ENCODE data around the gene PSD2.

Gene PSD2

GRCh38 chr5:139867109-139867508 lies 71.5 kb downstream of the PSD2 start:
- H3K4me1 ChIP-seq (ENCODE audit: insufficient read depth, low read length) = 0 out of 2 replicates have a peak, but pooled peaks cover 4% of the 10 kb centered on the region
- no peak overlapping the region for H3K9ac ChIP-seq (ENCODE audit: low read depth, low read length)
- H3K9me3 ChIP-seq (ENCODE audit: control insufficient read depth, insufficient read depth, low read length) = no peaks in the 10 kb centered on the region
- H3K36me3 ChIP-seq (ENCODE audit: insufficient read depth, low read length) = no peaks in the 10 kb centered on the region

- H3K36me3 ChIP-seq (ENCODE audit: insufficient read depth, low read length) = no peaks in the 10 kb centered on the region
- no peaks in the 10 kb centered on the region for H3K9me3 ChIP-seq (ENCODE audit: control insufficient read depth, insufficient read depth, low read length)
- peaks cover under 1% of the 10 kb centered on the region; the same call in 1 of the 2 replicates for H3K4me1 ChIP-seq (ENCODE audit: insufficient read depth, low read length)
- H3K9ac ChIP-seq (ENCODE audit: low read depth, low read length) = no peak overlapping the region
Measured at GRCh38 chr5:139867581-139867980, 72.0 kb downstream of the PSD2 start.

- H3K9me3 ChIP-seq (ENCODE audit: control insufficient read depth, insufficient read depth, low read length) = no peaks in the 10 kb centered on the region
- H3K4me1 ChIP-seq (ENCODE audit: insufficient read depth, low read length) = peaks cover 8% of the 10 kb centered on the region; the same call in 1 of the 2 replicates
- no peak overlapping the region for H3K9ac ChIP-seq (ENCODE audit: low read depth, low read length)
- no peaks in the 10 kb centered on the region for H3K36me3 ChIP-seq (ENCODE audit: insufficient read depth, low read length)
Measured at GRCh38 chr5:139869042-139869790, 73.6 kb downstream of the PSD2 start.

GRCh38 chr5:139870677-139871076 lies 75.1 kb downstream of the PSD2 start:
- no peaks in the 10 kb centered on the region for H3K9me3 ChIP-seq (ENCODE audit: control insufficient read depth, insufficient read depth, low read length)
- H3K9ac ChIP-seq (ENCODE audit: low read depth, low read length) = no peak overlapping the region
- H3K4me1 ChIP-seq (ENCODE audit: insufficient read depth, low read length) = peaks cover 8% of the 10 kb centered on the region; the same call in 1 of the 2 replicates
- no peaks in the 10 kb centered on the region for H3K36me3 ChIP-seq (ENCODE audit: insufficient read depth, low read length)

GRCh38 chr5:139871614-139872013 lies 76.0 kb downstream of the PSD2 start:
- no peak overlapping the region for H3K9ac ChIP-seq (ENCODE audit: low read depth, low read length)

GRCh38 chr5:139872052-139872766 lies 76.6 kb downstream of the PSD2 start:
- H3K4me1 ChIP-seq (ENCODE audit: insufficient read depth, low read length) = peaks cover 14% of the 10 kb centered on the region; the same call in 1 of the 2 replicates
- no peaks in the 10 kb centered on the region for H3K36me3 ChIP-seq (ENCODE audit: insufficient read depth, low read length)
- no peak overlapping the region for H3K9ac ChIP-seq (ENCODE audit: low read depth, low read length)
- no peaks in the 10 kb centered on the region for H3K9me3 ChIP-seq (ENCODE audit: control insufficient read depth, insufficient read depth, low read length)

More at GRCh38 chr5:139871614-139872013, 76.0 kb downstream of the PSD2 start:
- Histone ChIP-seq H3K36me3 (ENCODE audit: insufficient read depth, low read length) (no peaks in the 10 kb centered on the region), H3K9me3 (ENCODE audit: control insufficient read depth, insufficient read depth, low read length) (no peaks in the 10 kb centered on the region), H3K4me1 (ENCODE audit: insufficient read depth, low read length) (peaks cover 8% of the 10 kb centered on the region; the same call in 1 of the 2 replicates)

GRCh38 chr5:139872851-139873794 lies 77.5 kb downstream of the PSD2 start:
- Histone ChIP-seq H3K9me3 (ENCODE audit: control insufficient read depth, insufficient read depth, low read length) (no peaks in the 10 kb centered on the region), H3K9ac (ENCODE audit: low read depth, low read length) (no peak overlapping the region), H3K36me3 (ENCODE audit: insufficient read depth, low read length) (no peaks in the 10 kb centered on the region), H3K4me1 (ENCODE audit: insufficient read depth, low read length) (peaks cover 14% of the 10 kb centered on the region; the same call in 1 of the 2 replicates)

- Histone ChIP-seq H3K9ac (ENCODE audit: low read depth, low read length) (no peak overlapping the region), H3K4me1 (ENCODE audit: insufficient read depth, low read length) (peaks cover 18% of the 10 kb centered on the region; the same call in 1 of the 2 replicates), H3K36me3 (ENCODE audit: insufficient read depth, low read length) (no peaks in the 10 kb centered on the region), H3K9me3 (ENCODE audit: control insufficient read depth, insufficient read depth, low read length) (no peaks in the 10 kb centered on the region)
Measured at GRCh38 chr5:139875957-139876356, 80.3 kb downstream of the PSD2 start.

GRCh38 chr5:139877129-139877597 lies 81.6 kb downstream of the PSD2 start:
- Histone ChIP-seq H3K9ac (ENCODE audit: low read depth, low read length) (no peak overlapping the region), H3K36me3 (ENCODE audit: insufficient read depth, low read length) (no peaks in the 10 kb centered on the region), H3K4me1 (ENCODE audit: insufficient read depth, low read length) (peaks cover 18% of the 10 kb centered on the region; the same call in 1 of the 2 replicates), H3K9me3 (ENCODE audit: control insufficient read depth, insufficient read depth, low read length) (no peaks in the 10 kb centered on the region)

GRCh38 chr5:139878093-139878492 lies 82.5 kb downstream of the PSD2 start:
- Histone ChIP-seq H3K9ac (ENCODE audit: low read depth, low read length) (no peak overlapping the region), H3K9me3 (ENCODE audit: control insufficient read depth, insufficient read depth, low read length) (no peaks in the 10 kb centered on the region), H3K4me1 (ENCODE audit: insufficient read depth, low read length) (peaks cover 17% of the 10 kb centered on the region; the same call in 1 of the 2 replicates), H3K36me3 (ENCODE audit: insufficient read depth, low read length) (no peaks in the 10 kb centered on the region)

- H3K9ac ChIP-seq (ENCODE audit: low read depth, low read length) = no peak overlapping the region
- H3K4me1 ChIP-seq (ENCODE audit: insufficient read depth, low read length) = peaks cover 10% of the 10 kb centered on the region; the same call in 1 of the 2 replicates
- no peaks in the 10 kb centered on the region for H3K9me3 ChIP-seq (ENCODE audit: control insufficient read depth, insufficient read depth, low read length)
- H3K36me3 ChIP-seq (ENCODE audit: insufficient read depth, low read length) = no peaks in the 10 kb centered on the region
Measured at GRCh38 chr5:139880416-139881142, 85.0 kb downstream of the PSD2 start.

GRCh38 chr5:139881143-139881733 lies 85.6 kb downstream of the PSD2 start:
- H3K9me3 ChIP-seq (ENCODE audit: control insufficient read depth, insufficient read depth, low read length) = no peaks in the 10 kb centered on the region
- no peaks in the 10 kb centered on the region for H3K36me3 ChIP-seq (ENCODE audit: insufficient read depth, low read length)
- peaks cover 10% of the 10 kb centered on the region; the same call in 1 of the 2 replicates for H3K4me1 ChIP-seq (ENCODE audit: insufficient read depth, low read length)
- no peak overlapping the region for H3K9ac ChIP-seq (ENCODE audit: low read depth, low read length)

- Histone ChIP-seq H3K36me3 (ENCODE audit: insufficient read depth, low read length) (no peaks in the 10 kb centered on the region), H3K9ac (ENCODE audit: low read depth, low read length) (no peak overlapping the region)
Measured at GRCh38 chr5:139882316-139882715, 86.7 kb downstream of the PSD2 start.

More at GRCh38 chr5:139882316-139882715, 86.7 kb downstream of the PSD2 start:
- Histone ChIP-seq H3K4me1 (ENCODE audit: insufficient read depth, low read length) (peaks cover 4% of the 10 kb centered on the region; the same call in 1 of the 2 replicates), H3K9me3 (ENCODE audit: control insufficient read depth, insufficient read depth, low read length) (no peaks in the 10 kb centered on the region)
